HG03066 (cell line): ENCODE results near the gene SMAD9.

ENCODE experiments used
- ATAC-seq: cut with Tn5 transposase; IDR thresholded peaks from one replicate; pipeline ENCODE4 v1.9.1; 2021; ENCODE audit warnings: low read depth; ENCODE audit not compliant: unreplicated experiment

SMAD9 gene

DNA sequence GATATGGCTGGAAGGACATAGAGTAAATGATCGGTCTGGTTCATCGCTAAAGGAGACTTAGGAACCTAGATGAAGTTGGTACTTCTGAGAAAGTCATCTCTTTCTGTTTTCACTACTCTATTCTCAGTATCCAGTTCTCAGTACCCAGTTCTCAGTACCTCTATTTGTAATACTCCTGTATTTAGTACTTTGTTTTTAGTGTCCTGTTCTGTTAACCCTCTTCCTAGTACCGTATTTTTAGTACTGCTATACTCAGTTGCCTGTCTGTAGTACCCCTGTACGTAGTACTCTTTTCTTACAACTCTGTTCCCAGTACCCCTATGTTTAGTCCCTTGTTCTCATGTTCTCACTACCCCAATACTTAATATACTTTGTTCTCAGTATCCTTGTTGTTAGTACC is 99.8 kb downstream of the SMAD9 start:
- ATAC-seq = peak; percentile 46

DNA sequence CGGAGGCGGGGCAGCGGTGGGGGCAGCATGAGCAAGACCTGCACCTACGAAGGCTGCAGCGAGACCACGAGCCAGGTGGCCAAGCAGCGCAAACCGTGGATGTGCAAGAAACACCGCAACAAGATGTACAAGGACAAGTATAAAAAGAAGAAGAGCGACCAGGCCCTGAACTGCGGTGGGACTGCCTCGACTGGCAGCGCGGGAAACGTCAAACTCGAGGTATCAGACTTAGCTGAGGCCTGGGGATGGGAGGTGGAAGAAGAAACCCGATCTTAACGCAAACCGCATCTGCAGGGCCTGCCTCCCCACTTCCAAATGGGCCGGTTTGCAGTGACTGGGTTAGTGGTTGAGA is 100.3 kb downstream of the SMAD9 start:
- ATAC-seq = peak; percentile 17

GRCh38 chr13:36818804-36819738 is 101.0 kb downstream of the SMAD9 start, which contains the start of gene RFXAP:
RFXAP (plus strand) TSS chr13:36819222; CDS start chr13:36819358, 136 bp downstream.
- peak; percentile 79 for ATAC-seq

DNA sequence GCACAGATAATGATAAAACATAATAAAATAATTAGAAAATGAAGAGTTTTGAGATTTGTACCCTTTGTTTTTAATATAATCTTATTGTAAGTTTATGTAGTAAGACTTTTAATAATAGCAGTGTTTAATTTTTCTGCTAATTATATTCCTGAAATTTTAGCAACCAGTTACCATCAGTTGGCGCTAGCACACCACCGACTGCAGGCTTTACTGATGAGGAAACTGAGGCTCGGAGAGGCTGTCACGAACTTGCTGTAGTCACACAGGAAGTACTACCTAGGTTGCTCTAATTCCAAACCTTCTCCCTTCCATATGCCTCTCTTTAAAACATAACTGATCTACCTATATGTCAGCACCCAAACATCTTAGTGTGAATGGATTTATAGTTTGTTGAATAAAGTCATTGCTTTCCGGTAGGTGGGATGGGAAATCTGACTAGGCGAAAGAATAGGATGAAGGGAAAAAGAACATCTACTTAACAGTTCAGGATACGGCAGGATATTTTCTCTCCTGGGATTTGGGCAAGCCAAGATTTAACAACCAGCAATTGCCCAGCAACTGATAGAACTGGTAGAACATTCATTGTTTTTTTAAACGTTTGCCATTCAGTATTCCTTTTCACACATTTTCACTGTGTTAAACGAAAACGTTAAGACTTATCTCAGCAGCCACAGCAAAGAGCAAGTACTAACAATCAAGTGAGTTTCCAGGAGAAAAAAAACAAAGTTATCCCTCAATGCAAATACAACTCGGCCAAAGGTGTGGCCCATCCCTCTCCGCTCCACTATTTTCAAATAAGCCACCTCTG is 101.8 kb downstream of the SMAD9 start:
- no peak for ATAC-seq

DNA sequence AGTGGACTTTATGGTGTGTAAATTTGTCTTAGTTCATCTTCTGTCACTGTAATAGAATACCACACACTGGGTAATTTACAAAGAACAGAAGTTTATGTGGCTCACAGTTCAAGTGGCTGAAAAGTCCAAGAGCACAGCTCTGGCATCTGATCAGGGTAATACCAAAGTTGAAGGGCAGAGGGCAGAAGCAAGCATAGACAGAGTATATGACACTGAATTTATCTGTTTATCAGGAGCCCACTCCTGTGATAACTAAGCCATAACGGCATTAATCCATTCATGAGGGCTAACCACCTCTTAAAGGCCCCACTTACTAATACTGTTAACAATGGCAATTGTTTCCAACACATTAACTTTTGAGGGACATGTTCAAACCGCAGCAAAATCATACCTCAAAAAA is 105.0 kb downstream of the SMAD9 start:
- no peak for ATAC-seq

GRCh38 chr13:36814465-36814864 is 105.6 kb downstream of the SMAD9 start:
- ATAC-seq = no peak

DNA sequence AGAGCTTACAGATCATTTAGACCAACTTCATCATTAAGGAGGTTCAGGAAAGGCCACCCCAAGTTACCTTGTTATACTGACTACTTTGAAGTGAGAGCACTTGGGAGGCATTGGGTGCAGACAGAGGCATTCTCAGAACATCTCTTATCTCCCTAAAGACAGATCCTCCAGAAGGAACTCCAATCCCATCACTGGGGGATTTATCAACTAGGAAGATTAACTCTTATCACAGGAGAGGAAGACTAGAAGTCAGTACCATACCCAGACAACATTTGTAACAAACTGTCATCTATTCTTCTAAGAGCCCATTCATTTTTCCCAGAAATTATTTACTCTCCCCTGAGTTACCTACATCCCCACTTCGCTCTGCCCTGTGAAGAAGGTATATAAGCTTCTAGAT is 106.8 kb downstream of the SMAD9 start:
- ATAC-seq = no peak

DNA sequence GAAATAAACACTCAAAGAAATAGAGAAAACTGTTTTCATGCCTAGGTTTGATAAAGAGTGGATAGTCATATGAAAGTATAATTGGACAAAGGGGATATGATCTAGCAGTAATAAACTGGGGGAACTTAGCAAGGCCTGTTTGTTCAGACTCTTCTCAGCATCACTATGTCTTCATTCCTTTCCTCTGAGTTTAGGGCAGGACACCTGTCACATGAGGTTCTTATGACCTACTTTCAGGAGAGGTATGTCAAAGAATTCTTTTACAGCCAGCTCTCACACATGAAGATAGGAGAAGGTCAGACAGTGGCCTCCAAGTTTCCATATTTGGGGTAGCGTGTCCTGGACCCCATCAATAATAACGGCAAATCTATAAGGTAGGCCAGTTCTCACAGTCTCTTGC is 112.4 kb downstream of the SMAD9 start:
- ATAC-seq = no peak

DNA sequence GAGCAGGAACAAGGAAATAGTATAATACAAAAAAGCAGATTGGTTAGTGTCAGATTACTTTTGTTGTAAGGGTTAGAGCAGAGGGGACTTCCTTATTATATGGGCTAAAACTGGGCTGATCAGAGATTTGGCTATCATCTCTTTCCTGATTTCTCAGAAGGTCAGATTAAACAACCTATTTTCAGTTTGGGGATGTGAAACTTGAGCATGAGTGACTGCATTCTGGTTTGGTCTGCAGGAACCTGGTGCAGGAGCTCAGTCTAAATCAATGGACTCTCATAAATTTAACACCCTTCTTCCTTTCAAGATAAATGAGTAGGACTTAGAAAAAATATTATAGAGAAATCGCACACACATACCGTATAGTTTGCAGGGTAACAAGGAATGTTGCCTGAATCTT is 113.9 kb downstream of the SMAD9 start:
- ATAC-seq = no peak

DNA sequence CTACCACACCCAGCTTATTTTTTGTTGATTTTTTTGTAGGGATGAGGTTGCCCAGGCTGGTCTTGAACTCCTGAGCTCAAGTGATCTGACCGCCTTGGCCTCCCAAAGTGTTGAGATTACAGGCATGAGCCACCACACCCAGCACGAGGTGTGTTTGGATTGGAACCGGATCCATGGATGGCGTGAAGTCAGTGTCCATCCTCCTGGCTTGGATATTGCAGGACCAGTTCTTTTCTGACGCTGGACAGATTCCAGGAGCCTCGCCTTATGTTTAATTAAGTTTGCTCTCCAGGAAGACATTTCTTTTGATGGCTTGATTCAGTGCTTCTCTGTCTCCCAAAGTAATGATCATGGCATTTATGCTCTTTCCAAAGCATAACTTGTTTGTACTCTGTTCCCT is 115.5 kb downstream of the SMAD9 start:
- no peak for ATAC-seq

DNA sequence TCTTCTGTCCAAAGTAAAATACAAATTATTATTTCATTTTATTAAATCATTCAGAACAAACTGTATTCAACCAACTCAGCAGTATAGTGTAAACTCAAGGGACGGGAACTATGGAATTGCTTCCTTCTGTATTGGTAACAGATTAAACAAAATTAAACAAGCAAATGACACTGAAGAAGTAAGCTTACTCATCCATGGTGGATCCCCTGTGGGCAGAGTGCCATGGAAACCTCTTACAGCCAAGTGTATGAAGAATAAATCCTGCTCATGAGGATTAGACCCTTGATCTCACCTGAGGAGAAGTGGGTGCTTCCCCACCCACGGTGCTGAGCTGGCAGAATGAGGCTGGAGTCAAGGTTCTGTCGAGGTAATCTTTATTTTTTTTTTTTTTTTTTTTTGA is 119.0 kb downstream of the SMAD9 start:
- ATAC-seq = no peak

DNA sequence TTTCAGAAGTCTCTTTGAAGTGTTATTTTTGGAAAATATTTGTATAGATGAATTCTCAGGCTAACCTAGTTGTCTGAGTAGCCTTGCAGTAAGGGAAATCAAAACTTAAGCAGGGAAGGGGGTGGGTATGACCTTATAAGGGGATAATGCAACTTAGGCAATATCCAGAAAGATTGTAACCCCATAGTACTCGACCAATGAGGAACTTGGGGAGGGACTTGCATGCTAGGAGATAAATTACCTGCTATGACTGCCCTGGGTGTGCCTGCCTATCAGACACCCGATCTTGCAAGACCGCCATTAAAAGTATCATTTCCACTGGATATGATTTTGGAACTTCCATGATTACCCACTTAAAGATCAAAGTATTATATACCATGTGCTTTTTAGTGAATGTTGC is 124.0 kb downstream of the SMAD9 start:
- ATAC-seq = no peak

DNA sequence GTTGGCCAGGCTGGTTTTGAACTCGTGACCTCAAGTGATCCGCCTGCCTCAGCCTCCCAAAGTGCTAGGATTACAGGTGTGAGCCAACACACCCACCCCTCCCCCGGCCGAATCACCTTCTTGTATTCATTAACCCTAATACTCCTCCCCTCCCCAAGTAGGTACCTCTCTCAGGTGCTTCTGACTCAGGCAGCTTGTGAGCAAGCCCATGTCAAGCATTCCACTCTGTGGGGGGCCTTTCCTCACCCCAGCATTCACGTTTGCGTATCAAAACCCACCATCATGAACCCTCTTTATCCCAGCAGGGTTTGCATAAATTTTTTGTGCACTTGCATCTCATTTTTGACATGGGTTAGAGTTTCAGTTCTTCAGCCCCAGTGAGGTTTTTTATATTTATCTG is 124.6 kb downstream of the SMAD9 start:
- ATAC-seq = no peak
